AG04450 (cell line): ENCODE measurements around the gene CNKSR3. TPM values are rescaled to one million over a fixed set of nuclear protein-coding genes. Genes with fewer than 3 reads are reported as not detected.
A peak's percentile ranks its signal among the peaks of the same experiment; 100 is the strongest.

Experiments used
- CTCF ChIA-PET: fragments of 300-600, 350-600 bp; formaldehyde crosslinking; extraction: SDS; loops from one replicate; lab custom pipeline; 2022; ENCODE audit warnings: antibody characterized with exemption, inconsistent platforms; lab: Charles Lee
- POLR2A ChIA-PET: fragments of 350-600 bp; formaldehyde crosslinking; extraction: SDS; loops from one replicate; lab custom pipeline; 2021; ENCODE audit warnings: antibody characterized with exemption, inconsistent platforms; lab: Yijun Ruan, JAX
- DNase-seq: peaks from one replicate; pipeline ENCODE4 v3.0.0-alpha.2; 2011; ENCODE audit warnings: low read depth, low spot score
- H3K27ac ChIP-seq: one replicate; pipeline ENCODE4 v1.5.1; 2012; ENCODE audit warnings: low read depth, low read length, control low read depth
- H3K27me3 ChIP-seq: one replicate; pipeline ENCODE4 v1.6.0; 2012; ENCODE audit warnings: low read length; ENCODE audit not compliant: control insufficient read depth, insufficient read depth
- H3K4me3 ChIP-seq: 2 replicates; pipeline ENCODE4 v1.5.1; 2011; ENCODE audit warnings: mild to moderate bottlenecking, low read depth, low read length, control low read depth
- H3K9me3 ChIP-seq: 2 replicates; pipeline ENCODE4 v1.5.1; 2012; ENCODE audit warnings: low read length; ENCODE audit not compliant: control insufficient read depth, insufficient read depth
- CTCF ChIP-seq: IDR thresholded peaks from 2 replicates; pipeline ENCODE4 v1.5.1; 2011; ENCODE audit warnings: low read depth, low read length, control low read depth, inconsistent platforms
- polyA plus RNA-seq: library from polyadenylated mRNA; depleted of rRNA; stranded (reverse); fragments of >200 nt; gene quantifications from 2 replicates; pipeline ENCODE4 v1.2.3, GENCODE V29; 2011

CNKSR3 gene
- polyA plus RNA-seq, 1 experiment, result 8.6 TPM

GRCh38 chr6:154373971-154374370 lies 136.5 kb downstream of the CNKSR3 start:
- no peak overlapping the region for H3K27ac ChIP-seq
- no peaks in the 10 kb centered on the region for H3K27me3 ChIP-seq
- ChIA-PET CTCF (no interaction called here), POLR2A (no interaction called here)
- no peak overlapping the region for H3K4me3 ChIP-seq
- no peak for DNase-seq
- H3K9me3 ChIP-seq, result no peaks in the 10 kb centered on the region
- no peak for TF ChIP-seq CTCF

GRCh38 chr6:154371281-154371680 lies 139.2 kb downstream of the CNKSR3 start:
- H3K27ac ChIP-seq, result no peak overlapping the region
- TF ChIP-seq CTCF, result no peak
- H3K27me3 ChIP-seq, result no peaks in the 10 kb centered on the region
- ChIA-PET CTCF (interaction anchor here (0.7 to 4.6 kb wide), 13 partner anchors 12 to 217 kb away, joined by 3 to 44 read pairs (median 5); no protein-coding TSS in a partner anchor), POLR2A (no interaction called here)
- no peaks in the 10 kb centered on the region for H3K9me3 ChIP-seq
- no peak overlapping the region for H3K4me3 ChIP-seq
- DNase-seq, result no peak

GRCh38 chr6:154370545-154370944 lies 139.9 kb downstream of the CNKSR3 start:
- no peaks in the 10 kb centered on the region for H3K9me3 ChIP-seq
- ChIA-PET POLR2A (no interaction called here), CTCF (interaction anchor here (0.7 to 4.6 kb wide), 14 partner anchors 12 to 217 kb away, joined by 3 to 44 read pairs (median 4); no protein-coding TSS in a partner anchor)
- H3K27ac ChIP-seq, result no peak overlapping the region
- no peak for DNase-seq
- peak; percentile 53 for TF ChIP-seq CTCF
- no peak overlapping the region for H3K4me3 ChIP-seq
- H3K27me3 ChIP-seq, result no peaks in the 10 kb centered on the region

GRCh38 chr6:154367839-154368695 lies 142.4 kb downstream of the CNKSR3 start:
- Histone ChIP-seq H3K27ac (no peak overlapping the region), H3K27me3 (no peaks in the 10 kb centered on the region), H3K9me3 (no peaks in the 10 kb centered on the region), H3K4me3 (no peak overlapping the region)
- ChIA-PET CTCF (no interaction called here), POLR2A (no interaction called here)
- TF ChIP-seq CTCF, result no peak
- no peak for DNase-seq

GRCh38 chr6:154367336-154367735 lies 143.1 kb downstream of the CNKSR3 start:
- no peak overlapping the region for H3K4me3 ChIP-seq
- H3K27me3 ChIP-seq, result no peaks in the 10 kb centered on the region
- DNase-seq, result no peak
- H3K9me3 ChIP-seq, result no peaks in the 10 kb centered on the region
- CTCF ChIA-PET, result no interaction called here
- no peak overlapping the region for H3K27ac ChIP-seq
- POLR2A ChIA-PET, result no interaction called here
- TF ChIP-seq CTCF, result no peak
